Heart left ventricle (tissue), 13 donors: Measurements from ENCODE around the gene NUP210.

Experiments
- CTCF ChIP-seq, 12 donors: fragments of 200-600 bp; sonication (generic) in 4 of 12; IDR thresholded peaks; one replicate each; pipeline versions ENCODE4 v1.5.0 to v1.8.0; 2018 to 2022; ENCODE audit warnings: antibody characterized with exemption in 12 of 12, mild to moderate bottlenecking in 5 of 12
- POLR2A ChIP-seq, 2 donors: fragments of 450-650 bp; IDR thresholded peaks; one replicate each; pipeline ENCODE4 v1.6.1; 2017; ENCODE audit warnings: antibody characterized with exemption in 2 of 2, mild to moderate bottlenecking in 2 of 2, moderate library complexity in 2 of 2
- donor health status: ischemic (EF 13 %, LVEDD 7.1; RV severe dilation, severe dysfunction).
- donor health status: DM: no; HTN: yes; CAD: no.
- donor health status: DM: no; HTN: no; CAD: no.
- donor health status: ischemic (EF 25% LVEDD 6.9; RV normal size, moderate dysfunction).
- donor health status: ischemic (EF 25% LVEDD 5.7; RV mildly dilated, moderate dysfunction).
- donor health status: ischemic (EF 35%, LVEDD 5.7; RV mildly dilated, moderate dysfunction).
- donor health status: nonischemic (EF 11% LVEDD 7.7; RV severe dilation, severe dysfunction).
- donor health status: DM: yes; HTN: yes; CAD: no.
- donor health status: PGD.
- donor health status: ischemic (EF 29% LVEDD 5.4; RV normal size, mild dysfunction).
- donor health status: nonischemic (EF 23%, LVEDD 6.1; RV moderate dilation, normal function).

- no peak for TF ChIP-seq POLR2A (IDR thresholded peaks at IDR 0.05)
- no peak for TF ChIP-seq CTCF (IDR thresholded peaks at IDR 0.05)
Measured at GRCh38 chr3:13358643-13359042, 61.5 kb downstream of the NUP210 start.
